Tibial artery (tissue), 4 donors: ENCODE measurements around the gene COPS7B.

ENCODE experiments used
- DNase-seq, 2 donors: peaks; one replicate each; pipeline ENCODE4 v3.0.0-alpha.2; 2019
- H3K27ac ChIP-seq, 2 donors: fragments of 200-600 bp; sonication (generic) in 1 of 2; 1 replicate in 1 of 2; 2 replicates in 1 of 2; pipeline ENCODE4 v1.5.1; 2018 to 2019; ENCODE audit warnings: mild to moderate bottlenecking in 1 of 2
- H3K27me3 ChIP-seq, 2 donors: fragments of 200-600 bp; sonication (generic) in 1 of 2; one replicate each; pipeline versions ENCODE4 v1.5.1 to v1.6.0; 2016 to 2019
- H3K36me3 ChIP-seq, 3 donors: fragments of 200-600 bp; sonication (generic) in 2 of 3; one replicate each; pipeline ENCODE4 v1.5.1; 2016 to 2019; ENCODE audit warnings: mild to moderate bottlenecking in 2 of 3
- H3K4me1 ChIP-seq, 4 donors: fragments of 200-600 bp; sonication (generic) in 2 of 4; 1 replicate in 3 of 4; 2 replicates in 1 of 4; pipeline ENCODE4 v1.5.1; 2016 to 2019
- H3K4me3 ChIP-seq, 2 donors: fragments of 200-600 bp; sonication (generic) in 1 of 2; 1 replicate in 1 of 2; 2 replicates in 1 of 2; pipeline ENCODE4 v1.5.1; 2018 to 2019; ENCODE audit warnings: mild to moderate bottlenecking in 2 of 2
- H3K9me3 ChIP-seq, 3 donors: fragments of 200-600 bp; sonication (generic) in 1 of 3; one replicate each; pipeline ENCODE4 v1.5.1; 2016 to 2019
- CTCF ChIP-seq, 2 experiments: fragments of 200-600 bp in 1 of 2; fragments of 450-650 bp in 1 of 2; IDR thresholded peaks; one replicate each; pipeline ENCODE4 v1.5.1; 2017 to 2019; ENCODE audit warnings: antibody characterized with exemption in 2 of 2, mild to moderate bottlenecking in 1 of 2, moderate library complexity in 1 of 2
- intact Hi-C: fragments of 100-400 bp; cut with DNase I; formaldehyde crosslinking; loops from one replicate; pipeline ENCODE4 v1.15.0; 2023; ENCODE audit warnings: low total_unique reads

COPS7B gene

DNA sequence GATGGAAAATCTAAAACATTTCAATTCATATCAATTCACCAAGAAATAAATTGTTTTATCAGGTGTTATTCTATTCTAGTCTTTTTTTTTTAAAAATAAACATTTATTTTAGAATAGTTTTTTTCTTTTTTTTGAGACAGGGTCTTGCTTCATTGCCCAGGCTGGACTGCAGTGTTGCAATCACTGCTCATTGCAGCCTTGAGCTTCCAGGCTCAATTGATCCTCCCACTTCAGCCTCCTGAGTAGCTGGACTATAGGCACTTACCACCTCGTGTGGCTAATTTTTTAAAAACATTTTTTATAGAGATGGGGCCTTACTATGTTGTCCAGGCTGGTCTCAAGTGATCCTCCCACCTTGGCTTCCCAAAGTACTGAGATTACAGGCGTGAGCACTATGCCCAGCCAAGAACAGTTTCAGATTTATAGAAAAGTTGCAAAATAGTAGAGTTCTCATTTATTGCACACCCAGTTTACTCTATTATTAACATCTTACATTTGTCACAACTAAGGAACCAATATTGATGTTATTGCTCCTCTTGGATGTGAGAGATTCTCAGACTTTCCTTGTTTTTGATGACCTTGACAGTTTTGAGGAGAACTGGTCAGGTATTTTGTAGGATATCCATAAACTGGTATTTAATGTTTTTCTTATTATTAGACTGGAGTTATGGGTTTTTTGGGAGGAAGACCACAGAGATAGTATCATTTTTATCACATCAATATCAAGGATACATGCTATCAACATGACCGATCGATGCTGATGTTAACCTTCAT, 35.0 kb upstream of the COPS7B start:
- intact Hi-C loops, result no loop called here
- no peak overlapping the region for H3K27ac ChIP-seq
- DNase-seq, result no peak
- no peaks in the 10 kb centered on the region for H3K9me3 ChIP-seq
- H3K4me1 ChIP-seq, result no peaks in the 10 kb centered on the region
- no peak for TF ChIP-seq CTCF (IDR thresholded peaks at IDR 0.05)
- no peaks in the 10 kb centered on the region for H3K36me3 ChIP-seq
- no peaks in the 10 kb centered on the region for H3K27me3 ChIP-seq
- no peak overlapping the region for H3K4me3 ChIP-seq

GRCh38 chr2:231752061-231752460, 34.2 kb upstream of the COPS7B start:
- Histone ChIP-seq H3K27ac (no peak overlapping the region), H3K9me3 (no peaks in the 10 kb centered on the region), H3K27me3 (no peaks in the 10 kb centered on the region), H3K36me3 (no peaks in the 10 kb centered on the region), H3K4me3 (no peak overlapping the region), H3K4me1 (no peaks in the 10 kb centered on the region)
- TF ChIP-seq CTCF (IDR thresholded peaks at IDR 0.05), result no peak
- intact Hi-C loops, result no loop called here
- no peak for DNase-seq

DNA sequence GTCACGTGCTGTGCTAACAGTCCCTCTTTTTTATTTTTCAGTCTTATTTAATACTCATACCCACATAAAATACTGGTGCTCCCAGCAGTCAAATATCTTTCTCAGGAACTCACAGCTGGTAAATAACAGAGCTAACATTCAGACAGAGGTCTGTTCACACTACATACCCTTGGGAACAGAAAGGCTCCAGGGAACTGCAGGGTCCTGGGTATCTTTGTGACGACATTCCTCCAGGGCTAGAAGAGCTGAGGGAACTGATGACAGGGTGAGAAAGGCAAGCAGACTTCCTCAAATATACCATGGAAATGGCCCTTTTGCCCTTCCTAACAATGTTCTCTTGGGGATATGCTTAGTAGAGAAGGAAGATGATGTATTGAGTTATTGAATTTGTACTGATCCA, 24.5 kb upstream of the COPS7B start:
- no peaks in the 10 kb centered on the region for H3K4me1 ChIP-seq
- intact Hi-C loops, result no loop called here
- TF ChIP-seq CTCF (IDR thresholded peaks at IDR 0.05), result no peak

DNA sequence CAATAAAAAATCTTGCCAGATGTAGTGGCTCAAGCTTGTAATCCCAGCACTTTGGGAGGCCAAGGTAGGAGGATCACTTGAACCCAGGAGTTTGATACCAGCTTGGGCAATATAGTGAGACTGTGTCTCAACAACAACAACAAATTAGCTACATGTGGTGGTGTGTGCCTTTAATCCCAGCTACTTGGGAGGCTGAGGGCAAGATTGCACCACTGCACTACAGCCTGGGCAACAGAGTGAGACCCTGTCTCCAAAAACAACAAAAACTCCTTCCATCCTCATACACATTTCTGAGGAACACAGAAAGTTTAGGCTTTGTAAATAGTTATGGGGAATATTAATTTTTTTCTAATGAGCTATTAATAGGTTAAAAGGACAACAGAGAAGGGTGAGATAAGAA, 22.1 kb upstream of the COPS7B start:
- H3K27ac ChIP-seq, result no peak overlapping the region
- no peaks in the 10 kb centered on the region for H3K27me3 ChIP-seq
- H3K36me3 ChIP-seq, result no peaks in the 10 kb centered on the region
- H3K4me3 ChIP-seq, result no peak overlapping the region
- no peaks in the 10 kb centered on the region for H3K9me3 ChIP-seq
- H3K4me1 ChIP-seq, result no peaks in the 10 kb centered on the region
- no peak for DNase-seq
- intact Hi-C loops, result no loop called here
- TF ChIP-seq CTCF (IDR thresholded peaks at IDR 0.05), result no peak

More for the DNA sequence above, 24.5 kb upstream of the COPS7B start:
- Histone ChIP-seq H3K36me3 (no peaks in the 10 kb centered on the region), H3K27me3 (no peaks in the 10 kb centered on the region), H3K4me3 (no peak overlapping the region), H3K27ac (no peak overlapping the region), H3K9me3 (no peaks in the 10 kb centered on the region)
- no peak for DNase-seq

- Histone ChIP-seq H3K27ac (no peak overlapping the region), H3K36me3 (no peaks in the 10 kb centered on the region), H3K4me1 (no peaks in the 10 kb centered on the region), H3K4me3 (no peak overlapping the region), H3K9me3 (no peaks in the 10 kb centered on the region), H3K27me3 (no peaks in the 10 kb centered on the region)
- intact Hi-C loops, result no loop called here
- no peak for TF ChIP-seq CTCF (IDR thresholded peaks at IDR 0.05)
- no peak for DNase-seq
Measured at GRCh38 chr2:231764760-231765159, 21.5 kb upstream of the COPS7B start.
